Measurements from ENCODE around the gene TGFB1I1.
"Not testable (repeated sequence)": the region's sequence is repeated elsewhere in the genome, so short reads cannot be mapped to it uniquely, and the experiment has no call there.

TGFB1I1 gene

DNA sequence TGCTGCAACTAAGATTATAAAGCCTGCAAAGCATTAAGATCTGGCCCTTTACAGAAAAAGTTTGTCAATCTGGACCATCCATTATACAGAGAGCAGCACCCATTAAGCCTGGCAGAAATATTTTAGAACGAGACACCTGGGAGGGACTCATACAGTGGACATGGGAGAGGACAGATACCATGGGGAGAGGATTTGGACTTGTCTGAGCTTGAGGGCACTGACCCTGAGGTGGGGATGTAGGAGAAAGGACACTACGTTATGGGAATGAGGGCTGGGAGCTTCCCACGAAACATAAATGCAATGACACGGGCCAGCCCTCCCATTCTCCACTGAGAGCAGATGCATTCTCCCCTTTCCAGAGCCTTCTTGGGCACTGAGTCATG lies 30.0 kb downstream of the TGFB1I1 start:
- Mint-ChIP-seq H3K9me3 (no peaks in the 10 kb centered on the region), H3K27me3 (no peaks in the 10 kb centered on the region), H3K27ac (no peak overlapping the region), H3K4me3 (no peak overlapping the region), H3K4me1 (ENCODE audit: low read depth) (peaks cover 27% of the 10 kb centered on the region), H3K36me3 (ENCODE audit: low read depth) (peaks cover 25% of the 10 kb centered on the region)

- no peaks in the 10 kb centered on the region for H3K9me3 Mint-ChIP-seq
- no peak overlapping the region for H3K27ac Mint-ChIP-seq
- H3K4me3 Mint-ChIP-seq: no peak overlapping the region
- H3K27me3 Mint-ChIP-seq: no peaks in the 10 kb centered on the region
- H3K36me3 Mint-ChIP-seq (ENCODE audit: low read depth): peaks cover 21% of the 10 kb centered on the region
- H3K4me1 Mint-ChIP-seq (ENCODE audit: low read depth): peaks cover 34% of the 10 kb centered on the region
Measured at GRCh38 chr16:31502981-31503380, 31.0 kb downstream of the TGFB1I1 start.

DNA sequence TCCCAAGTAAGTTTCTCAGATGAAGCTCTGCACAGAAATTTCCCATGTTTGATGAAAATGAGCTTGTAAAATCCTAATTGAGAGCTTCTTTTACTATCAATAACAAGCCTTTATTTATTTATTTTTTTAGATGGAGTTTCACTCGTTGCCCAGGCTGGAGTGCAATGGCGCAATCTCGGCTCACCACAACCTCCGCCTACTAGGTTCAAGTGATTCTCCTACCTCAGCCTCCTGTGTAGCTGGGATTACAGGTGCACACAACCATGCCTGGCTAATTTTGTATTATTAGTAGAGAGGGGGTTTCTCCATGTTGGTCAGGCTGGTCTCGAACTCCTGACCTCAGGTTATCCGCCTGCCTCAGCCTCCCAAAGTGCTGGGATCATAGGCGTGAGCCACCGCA lies 31.6 kb downstream of the TGFB1I1 start:
- not testable (repeated sequence) for H3K9me3 Mint-ChIP-seq, H3K4me3 Mint-ChIP-seq, H3K27ac Mint-ChIP-seq, H3K27me3 Mint-ChIP-seq
- H3K36me3 Mint-ChIP-seq (ENCODE audit: low read depth): peaks cover 20% of the 10 kb centered on the region
- peaks cover 35% of the 10 kb centered on the region for H3K4me1 Mint-ChIP-seq (ENCODE audit: low read depth)

DNA sequence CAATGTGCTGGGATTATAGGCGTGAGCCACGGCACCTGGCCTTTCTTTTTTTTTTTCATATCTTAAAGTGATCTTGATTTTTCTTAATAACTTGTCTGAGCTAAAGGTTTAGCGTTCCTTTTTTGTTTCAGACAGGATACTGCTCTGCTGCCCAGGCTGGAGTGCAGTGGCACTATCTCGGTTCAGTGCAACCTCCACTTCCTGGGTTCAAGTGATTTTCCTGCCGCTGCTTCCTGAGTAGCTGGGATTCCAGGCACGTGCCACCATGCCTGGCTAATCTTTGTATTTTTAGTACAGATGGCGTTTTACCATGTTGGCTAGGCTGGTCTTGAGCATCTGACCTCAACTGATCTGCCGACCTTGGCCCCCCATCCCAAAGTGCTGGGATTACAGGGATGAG lies 32.2 kb downstream of the TGFB1I1 start:
- no peak overlapping the region for H3K27ac Mint-ChIP-seq
- H3K9me3 Mint-ChIP-seq: no peaks in the 10 kb centered on the region
- H3K27me3 Mint-ChIP-seq: no peaks in the 10 kb centered on the region
- no peak overlapping the region for H3K4me3 Mint-ChIP-seq
- peaks cover 14% of the 10 kb centered on the region for H3K36me3 Mint-ChIP-seq (ENCODE audit: low read depth)
- H3K4me1 Mint-ChIP-seq (ENCODE audit: low read depth): peaks cover 41% of the 10 kb centered on the region

DNA sequence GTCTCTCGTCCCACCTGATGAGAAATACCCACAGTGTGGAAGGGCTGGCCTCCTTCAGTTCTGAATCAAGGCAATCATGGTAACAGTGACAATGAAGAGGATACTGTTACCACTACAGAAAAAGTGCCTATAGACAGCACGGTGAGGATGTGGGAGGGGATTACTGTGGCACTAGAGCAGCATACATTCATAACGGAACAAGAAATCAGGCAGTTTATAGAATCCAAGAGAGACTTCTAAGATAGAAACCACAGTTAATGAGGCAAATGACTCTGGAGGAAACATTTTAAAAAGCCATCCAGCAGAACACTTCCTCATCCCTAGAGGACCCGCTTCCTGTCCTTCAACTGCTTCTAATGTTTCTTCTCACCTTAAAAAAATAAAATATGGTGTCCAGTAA lies 33.5 kb downstream of the TGFB1I1 start:
- H3K27me3 Mint-ChIP-seq: no peaks in the 10 kb centered on the region
- peaks cover 9% of the 10 kb centered on the region for H3K36me3 Mint-ChIP-seq (ENCODE audit: low read depth)
- H3K9me3 Mint-ChIP-seq: no peaks in the 10 kb centered on the region
- no peak overlapping the region for H3K4me3 Mint-ChIP-seq
- peak overlapping the region; percentile 49 for H3K27ac Mint-ChIP-seq
- peaks cover 48% of the 10 kb centered on the region for H3K4me1 Mint-ChIP-seq (ENCODE audit: low read depth)

- Mint-ChIP-seq H3K27ac (peak overlapping the region; percentile 89), H3K4me3 (peak overlapping the region; percentile 92), H3K4me1 (ENCODE audit: low read depth) (peaks cover 48% of the 10 kb centered on the region)
Measured at GRCh38 chr16:31507617-31507928, 35.6 kb downstream of the TGFB1I1 start.

GRCh38 chr16:31507929-31508705 lies 36.2 kb downstream of the TGFB1I1 start, which contains the start of gene RUSF1:
Gene RUSF1 (minus strand): TSS chr16:31508391. CDS start chr16:31508373, 18 bp downstream.
- peak within 1 kb of the TSS; percentile 92 for H3K4me3 Mint-ChIP-seq
- peaks cover 48% of the 10 kb centered on the region for H3K4me1 Mint-ChIP-seq (ENCODE audit: low read depth)
- H3K9me3 Mint-ChIP-seq: no peaks in the 10 kb centered on the region
- peaks cover 9% of the 10 kb centered on the region for H3K36me3 Mint-ChIP-seq (ENCODE audit: low read depth)
- no peaks in the 10 kb centered on the region for H3K27me3 Mint-ChIP-seq
- peak within 1 kb of the TSS; percentile 98 for H3K27ac Mint-ChIP-seq

More at GRCh38 chr16:31507617-31507928, 35.6 kb downstream of the TGFB1I1 start:
- Mint-ChIP-seq H3K36me3 (ENCODE audit: low read depth) (peaks cover 9% of the 10 kb centered on the region), H3K9me3 (no peaks in the 10 kb centered on the region), H3K27me3 (no peaks in the 10 kb centered on the region)

- Mint-ChIP-seq H3K4me3 (peak overlapping the region; percentile 92), H3K4me1 (ENCODE audit: low read depth) (peaks cover 48% of the 10 kb centered on the region), H3K36me3 (ENCODE audit: low read depth) (peaks cover 9% of the 10 kb centered on the region), H3K27ac (peak overlapping the region; percentile 98), H3K9me3 (no peaks in the 10 kb centered on the region), H3K27me3 (no peaks in the 10 kb centered on the region)
Measured at GRCh38 chr16:31508706-31509195, 36.8 kb downstream of the TGFB1I1 start.

DNA sequence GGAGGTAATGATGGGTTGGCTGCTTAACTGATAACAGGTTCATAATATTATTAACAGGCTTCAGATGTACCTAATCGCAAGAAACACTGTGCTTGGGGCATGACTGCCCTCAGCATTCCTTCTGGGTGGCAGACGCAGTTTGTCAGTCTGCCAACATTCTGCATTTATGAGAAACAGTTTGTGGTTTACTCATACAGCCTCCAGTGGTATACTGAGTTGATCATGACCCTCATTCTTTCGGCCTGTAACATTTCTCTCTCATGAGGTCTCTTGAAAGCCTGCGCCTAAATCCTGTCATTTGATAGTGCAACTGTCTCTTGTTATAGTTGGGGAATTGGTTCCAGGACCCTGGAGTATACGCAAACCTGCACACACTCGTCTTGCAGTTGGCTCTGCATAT lies 41.2 kb downstream of the TGFB1I1 start:
- H3K36me3 Mint-ChIP-seq (ENCODE audit: low read depth): no peaks in the 10 kb centered on the region
- H3K9me3 Mint-ChIP-seq: peaks cover 4% of the 10 kb centered on the region
- H3K27me3 Mint-ChIP-seq: no peaks in the 10 kb centered on the region
- H3K27ac Mint-ChIP-seq: no peak overlapping the region
- no peak overlapping the region for H3K4me3 Mint-ChIP-seq
- peaks cover 18% of the 10 kb centered on the region for H3K4me1 Mint-ChIP-seq (ENCODE audit: low read depth)

DNA sequence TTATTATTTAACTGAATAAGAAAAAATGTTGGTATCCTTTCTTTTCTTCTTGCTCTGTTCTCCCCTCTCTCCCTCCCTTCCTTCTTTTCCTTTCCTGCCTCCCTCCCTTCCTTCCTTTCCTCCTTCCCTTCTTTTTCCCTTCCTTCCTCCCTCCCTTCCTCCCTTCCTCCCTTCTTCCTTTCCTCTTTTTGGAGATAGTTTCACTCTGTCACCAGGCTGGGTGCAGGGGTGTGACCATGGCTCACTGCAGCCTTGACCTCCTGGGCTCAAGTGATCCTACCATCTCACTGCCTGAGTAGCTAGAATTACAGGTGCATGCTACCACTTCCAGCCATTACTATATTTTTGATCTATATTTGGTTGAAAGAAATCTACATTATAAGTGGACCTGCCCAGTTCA lies 41.9 kb downstream of the TGFB1I1 start:
- peaks cover 4% of the 10 kb centered on the region for H3K9me3 Mint-ChIP-seq
- no peak overlapping the region for H3K4me3 Mint-ChIP-seq
- H3K27ac Mint-ChIP-seq: no peak overlapping the region
- H3K27me3 Mint-ChIP-seq: no peaks in the 10 kb centered on the region
- H3K36me3 Mint-ChIP-seq (ENCODE audit: low read depth): no peaks in the 10 kb centered on the region
- H3K4me1 Mint-ChIP-seq (ENCODE audit: low read depth): peaks cover 14% of the 10 kb centered on the region

- peaks cover 5% of the 10 kb centered on the region for H3K4me1 Mint-ChIP-seq (ENCODE audit: low read depth)
- peaks cover 4% of the 10 kb centered on the region for H3K9me3 Mint-ChIP-seq
- H3K4me3 Mint-ChIP-seq: no peak overlapping the region
- H3K27ac Mint-ChIP-seq: no peak overlapping the region
- H3K27me3 Mint-ChIP-seq: no peaks in the 10 kb centered on the region
- H3K36me3 Mint-ChIP-seq (ENCODE audit: low read depth): no peaks in the 10 kb centered on the region
Measured at GRCh38 chr16:31517800-31518402, 45.9 kb downstream of the TGFB1I1 start.

- no peaks in the 10 kb centered on the region for H3K36me3 Mint-ChIP-seq (ENCODE audit: low read depth)
- peaks cover 4% of the 10 kb centered on the region for H3K9me3 Mint-ChIP-seq
- H3K4me3 Mint-ChIP-seq: no peak overlapping the region
- H3K27me3 Mint-ChIP-seq: no peaks in the 10 kb centered on the region
- peaks cover 5% of the 10 kb centered on the region for H3K4me1 Mint-ChIP-seq (ENCODE audit: low read depth)
- no peak overlapping the region for H3K27ac Mint-ChIP-seq
Measured at GRCh38 chr16:31519759-31520431, 47.9 kb downstream of the TGFB1I1 start.

DNA sequence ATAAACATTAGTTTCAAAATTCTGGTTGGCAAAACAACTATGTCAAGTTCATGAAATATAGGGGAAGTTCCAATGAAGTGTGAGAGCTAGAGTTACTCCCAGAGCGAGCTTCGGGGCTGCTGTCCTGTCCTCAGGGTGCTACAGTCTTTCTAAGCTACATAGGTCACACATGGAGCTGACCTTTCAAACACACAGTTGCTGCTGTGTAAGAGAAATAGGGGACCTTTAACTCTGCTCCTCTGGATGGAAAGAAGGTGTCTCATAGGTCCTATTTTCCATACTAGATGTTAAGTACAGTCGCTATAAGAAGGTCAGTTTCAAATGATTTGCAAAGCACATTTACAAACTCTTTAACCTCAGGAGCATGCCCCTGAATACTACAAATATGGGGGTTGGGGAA lies 49.4 kb downstream of the TGFB1I1 start:
- H3K9me3 Mint-ChIP-seq: peaks cover 4% of the 10 kb centered on the region
- no peak overlapping the region for H3K4me3 Mint-ChIP-seq

DNA sequence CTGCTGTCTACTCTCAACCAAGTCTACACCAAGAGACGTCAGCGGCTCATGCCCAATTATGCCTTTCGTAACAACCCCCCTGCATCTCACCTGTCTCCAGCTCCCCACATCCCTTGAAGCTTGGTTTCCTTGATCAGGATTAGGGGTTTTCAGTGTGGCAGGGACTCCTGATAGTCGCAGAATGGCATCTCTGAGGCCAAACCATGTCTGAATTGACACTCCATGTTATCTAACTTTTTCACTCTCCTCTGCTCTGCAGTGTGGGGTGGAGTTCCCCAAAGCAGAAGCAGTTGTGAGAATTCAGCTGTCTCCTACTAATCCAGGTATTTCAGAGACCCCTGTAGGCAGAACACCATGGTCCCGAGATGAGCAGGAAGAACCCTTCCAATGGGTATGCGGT lies 50.1 kb downstream of the TGFB1I1 start:
- H3K27ac Mint-ChIP-seq: no peak overlapping the region
- peaks cover 5% of the 10 kb centered on the region for H3K4me1 Mint-ChIP-seq (ENCODE audit: low read depth)
- H3K27me3 Mint-ChIP-seq: peaks cover 4% of the 10 kb centered on the region
- no peak overlapping the region for H3K4me3 Mint-ChIP-seq
- no peaks in the 10 kb centered on the region for H3K9me3 Mint-ChIP-seq
- H3K36me3 Mint-ChIP-seq (ENCODE audit: low read depth): no peaks in the 10 kb centered on the region

More for the DNA sequence above, 49.4 kb downstream of the TGFB1I1 start:
- H3K4me1 Mint-ChIP-seq (ENCODE audit: low read depth): peaks cover 5% of the 10 kb centered on the region
- peaks cover 4% of the 10 kb centered on the region for H3K27me3 Mint-ChIP-seq
- H3K27ac Mint-ChIP-seq: no peak overlapping the region
- H3K36me3 Mint-ChIP-seq (ENCODE audit: low read depth): no peaks in the 10 kb centered on the region

- H3K27ac Mint-ChIP-seq; H3K4me3 Mint-ChIP-seq; H3K9me3 Mint-ChIP-seq; H3K36me3 Mint-ChIP-seq (ENCODE audit: low read depth): not testable (repeated sequence)
- Mint-ChIP-seq H3K4me1 (ENCODE audit: low read depth) (peaks cover 14% of the 10 kb centered on the region), H3K27me3 (peaks cover 17% of the 10 kb centered on the region)
Measured at GRCh38 chr16:31523768-31524167, 51.8 kb downstream of the TGFB1I1 start.
